HG03460 (cell line): ENCODE data around the gene ITGAE.
"Not testable (repeated sequence)": the region's sequence is repeated elsewhere in the genome, so short reads cannot be mapped to it uniquely, and the experiment has no call there.

ENCODE experiments used
- ATAC-seq: cut with Tn5 transposase; IDR thresholded peaks from one replicate; pipeline ENCODE4 v1.9.1; 2021; ENCODE audit not compliant: unreplicated experiment

Gene ITGAE

GRCh38 chr17:3800362-3801271 lies at the start of gene ITGAE:
ITGAE (minus strand) TSS chr17:3801188; CDS start chr17:3801144, 44 bp downstream.
- ATAC-seq = no peak

- no peak for ATAC-seq
Observed at GRCh38 chr17:3848229-3848835, 47.3 kb upstream of the ITGAE start.

- no peak for ATAC-seq
Observed at GRCh38 chr17:3847165-3847670, 46.2 kb upstream of the ITGAE start.

- no peak for ATAC-seq
Observed at GRCh38 chr17:3846437-3847164, 45.6 kb upstream of the ITGAE start.

GRCh38 chr17:3845621-3846436 lies 44.8 kb upstream of the ITGAE start, which contains the start of gene NCBP3:
NCBP3 (minus strand) TSS chr17:3846246; CDS start chr17:3846223, 23 bp downstream.
- peak; percentile 93 for ATAC-seq

GRCh38 chr17:3845291-3845620 lies 44.3 kb upstream of the ITGAE start:
- no peak for ATAC-seq

GRCh38 chr17:3844556-3844955 lies 43.6 kb upstream of the ITGAE start:
- not testable (repeated sequence) for ATAC-seq

GRCh38 chr17:3843935-3844516 lies 43.0 kb upstream of the ITGAE start:
- no peak for ATAC-seq

- no peak for ATAC-seq
Observed at GRCh38 chr17:3838206-3838605, 37.2 kb upstream of the ITGAE start.

- ATAC-seq = no peak
Observed at GRCh38 chr17:3836551-3836950, 35.6 kb upstream of the ITGAE start.

- no peak for ATAC-seq
Observed at GRCh38 chr17:3835410-3836229, 34.6 kb upstream of the ITGAE start.

- ATAC-seq = no peak
Observed at GRCh38 chr17:3834811-3835210, 33.8 kb upstream of the ITGAE start.

- no peak for ATAC-seq
Observed at GRCh38 chr17:3828852-3829232, 27.9 kb upstream of the ITGAE start.

- ATAC-seq = no peak
Observed at GRCh38 chr17:3828151-3828851, 27.3 kb upstream of the ITGAE start.

GRCh38 chr17:3827124-3827773 lies 26.3 kb upstream of the ITGAE start:
- ATAC-seq = no peak

GRCh38 chr17:3826191-3826590 lies 25.2 kb upstream of the ITGAE start:
- ATAC-seq = no peak

GRCh38 chr17:3821101-3821500 lies 20.1 kb upstream of the ITGAE start:
- no peak for ATAC-seq

GRCh38 chr17:3818786-3819185 lies 17.8 kb upstream of the ITGAE start:
- ATAC-seq = no peak
